ENCODE results near the gene PTGER3.

DNA sequence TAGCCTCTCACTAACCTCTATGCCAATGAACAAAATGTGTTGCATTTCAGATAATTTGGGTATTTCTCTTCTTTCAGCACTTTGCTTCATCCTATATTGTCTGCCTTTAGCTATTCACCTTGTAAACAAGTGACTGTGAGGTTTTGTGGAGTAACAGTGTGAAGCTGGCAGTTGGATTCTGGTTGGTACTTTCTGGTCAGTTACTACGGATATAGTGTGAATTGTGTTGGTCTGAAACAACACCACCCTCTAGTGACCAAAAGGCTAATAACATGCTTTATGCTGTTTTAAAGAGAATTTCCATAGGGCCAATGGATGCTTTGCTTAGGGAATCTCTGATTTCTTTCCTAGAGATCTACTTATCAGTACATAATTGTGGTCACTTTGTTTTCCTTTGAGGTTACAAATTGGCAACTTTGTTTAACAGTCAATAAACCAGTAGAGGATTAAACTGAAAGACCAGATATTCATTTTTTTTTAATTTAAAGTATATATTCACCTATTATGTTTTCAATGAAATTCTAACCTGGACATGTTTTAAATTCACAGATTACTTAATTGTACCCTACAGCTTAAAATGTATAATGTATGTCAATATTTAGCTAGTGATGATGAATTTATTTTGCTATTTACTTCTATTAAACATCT is 2.5 kb upstream of the PTGER3 start:
- TF ChIP-seq POLR2AphosphoS5 (IDR thresholded peaks at IDR 0.05), result peak; percentile 6
- TF ChIP-seq POLR2A (IDR thresholded peaks at IDR 0.05), result no peak
- TF ChIP-seq, protein P1, sequence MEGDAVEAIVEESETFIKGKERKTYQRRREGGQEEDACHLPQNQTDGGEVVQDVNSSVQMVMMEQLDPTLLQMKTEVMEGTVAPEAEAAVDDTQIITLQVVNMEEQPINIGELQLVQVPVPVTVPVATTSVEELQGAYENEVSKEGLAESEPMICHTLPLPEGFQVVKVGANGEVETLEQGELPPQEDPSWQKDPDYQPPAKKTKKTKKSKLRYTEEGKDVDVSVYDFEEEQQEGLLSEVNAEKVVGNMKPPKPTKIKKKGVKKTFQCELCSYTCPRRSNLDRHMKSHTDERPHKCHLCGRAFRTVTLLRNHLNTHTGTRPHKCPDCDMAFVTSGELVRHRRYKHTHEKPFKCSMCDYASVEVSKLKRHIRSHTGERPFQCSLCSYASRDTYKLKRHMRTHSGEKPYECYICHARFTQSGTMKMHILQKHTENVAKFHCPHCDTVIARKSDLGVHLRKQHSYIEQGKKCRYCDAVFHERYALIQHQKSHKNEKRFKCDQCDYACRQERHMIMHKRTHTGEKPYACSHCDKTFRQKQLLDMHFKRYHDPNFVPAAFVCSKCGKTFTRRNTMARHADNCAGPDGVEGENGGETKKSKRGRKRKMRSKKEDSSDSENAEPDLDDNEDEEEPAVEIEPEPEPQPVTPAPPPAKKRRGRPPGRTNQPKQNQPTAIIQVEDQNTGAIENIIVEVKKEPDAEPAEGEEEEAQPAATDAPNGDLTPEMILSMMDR (IDR thresholded peaks at IDR 0.05), result peak; percentile 68 to 79 (median 72)
- no peak for TF ChIP-seq EP300 (IDR thresholded peaks at IDR 0.05)

Measured in gastroesophageal sphincter (tissue), 3 donors.